Stomach (tissue), 9 donors: ENCODE results near the gene C16orf95. TPM values are rescaled to one million over a fixed set of nuclear protein-coding genes. Genes with fewer than 3 reads are reported as not detected.

Source experiments
- DNase-seq, 2 donors: peaks; one replicate each; pipeline versions ENCODE4 v3.0.0 to v3.0.0-alpha.2; 2013 to 2019
- H3K27ac ChIP-seq, 5 donors: fragments of 200-600 bp in 4 of 5; sonication (generic) in 4 of 5; one replicate each; pipeline ENCODE4 v1.5.1; 2013 to 2019; ENCODE audit warnings: mild to moderate bottlenecking in 1 of 5, moderate library complexity in 1 of 5
- H3K27me3 ChIP-seq, 3 donors: fragments of 200-600 bp; sonication (generic); one replicate each; pipeline ENCODE4 v1.5.1; 2017 to 2019; ENCODE audit warnings: mixed run types in 1 of 3
- H3K36me3 ChIP-seq, 4 donors: fragments of 200-600 bp; sonication (generic); 1 replicate in 3 of 4; 2 replicates in 1 of 4; pipeline ENCODE4 v1.5.1; 2016 to 2019
- H3K4me1 ChIP-seq, 4 donors: fragments of 200-600 bp; sonication (generic); one replicate each; pipeline ENCODE4 v1.5.1; 2016 to 2019
- H3K4me3 ChIP-seq, 4 donors: fragments of 200-600 bp; sonication (generic) in 3 of 4; one replicate each; pipeline ENCODE4 v1.5.1; 2016 to 2019; ENCODE audit warnings: mild to moderate bottlenecking in 1 of 4
- H3K9me3 ChIP-seq, 4 donors: fragments of 200-600 bp; sonication (generic); one replicate each; pipeline ENCODE4 v1.5.1; 2016 to 2019
- CTCF ChIP-seq, 7 experiments: fragments of 450-650 bp in 4 of 7; fragments of 200-600 bp in 3 of 7; sonication (generic) in 3 of 7; IDR thresholded peaks; one replicate each; pipeline ENCODE4 v1.5.1; 2016 to 2019; ENCODE audit warnings: antibody characterized with exemption in 7 of 7, control low read depth in 2 of 7, mild to moderate bottlenecking in 1 of 7
- EP300 ChIP-seq: sonication (generic); formaldehyde crosslinking; IDR thresholded peaks from one replicate; pipeline ENCODE4 v1.6.1; 2017; ENCODE audit warnings: antibody characterized with exemption
- POLR2A ChIP-seq, 4 donors: fragments of 450-650 bp; IDR thresholded peaks; one replicate each; pipeline ENCODE4 v1.6.1; 2016; ENCODE audit warnings: antibody characterized with exemption in 4 of 4, control low read depth in 2 of 4, mild to moderate bottlenecking in 1 of 4, moderate library complexity in 1 of 4
- POLR2AphosphoS5 ChIP-seq, 3 donors: sonication (generic); formaldehyde crosslinking; IDR thresholded peaks; one replicate each; pipeline ENCODE4 v1.6.1; 2016; ENCODE audit warnings: antibody characterized with exemption in 3 of 3
- WGBS, 5 donors: extraction: QIAGEN DNeasy Blood & Tissue Kit in 3 of 5; methylation state at CpG; one replicate each; pipeline versions ENCODE4 v1.1.5 to v1.1.7; 2013 to 2018; 5-methylcytosine and 5-hydroxymethylcytosine counted together
- intact Hi-C: fragments of 100-400 bp; cut with DNase I; formaldehyde crosslinking; loops from one replicate; pipeline ENCODE4 v1.15.1; 2023; ENCODE audit warnings: low total_unique reads
- polyA plus RNA-seq, 3 donors: library from polyadenylated mRNA; stranded (reverse); fragments of 200-250 nt; gene quantifications; one replicate each; pipeline ENCODE4 v1.2.3, GENCODE V29; 2013
- total RNA-seq, 5 donors: library from RNA; depleted of rRNA; stranded (reverse); fragments of >200 nt; gene quantifications; one replicate each; pipeline versions ENCODE4 v1.1.0 to v1.2.3, GENCODE V29; 2014 to 2016
- donor health status: healthy with polysubstance abuse.
- donor health status: Bipolar disorder and iron deficiency.
- donor health status: healthy.

Gene C16orf95
- total and polyA plus RNA-seq, 8 donors: 0.55 to 4.9 (median 4.3) TPM; not detected in 3

DNA sequence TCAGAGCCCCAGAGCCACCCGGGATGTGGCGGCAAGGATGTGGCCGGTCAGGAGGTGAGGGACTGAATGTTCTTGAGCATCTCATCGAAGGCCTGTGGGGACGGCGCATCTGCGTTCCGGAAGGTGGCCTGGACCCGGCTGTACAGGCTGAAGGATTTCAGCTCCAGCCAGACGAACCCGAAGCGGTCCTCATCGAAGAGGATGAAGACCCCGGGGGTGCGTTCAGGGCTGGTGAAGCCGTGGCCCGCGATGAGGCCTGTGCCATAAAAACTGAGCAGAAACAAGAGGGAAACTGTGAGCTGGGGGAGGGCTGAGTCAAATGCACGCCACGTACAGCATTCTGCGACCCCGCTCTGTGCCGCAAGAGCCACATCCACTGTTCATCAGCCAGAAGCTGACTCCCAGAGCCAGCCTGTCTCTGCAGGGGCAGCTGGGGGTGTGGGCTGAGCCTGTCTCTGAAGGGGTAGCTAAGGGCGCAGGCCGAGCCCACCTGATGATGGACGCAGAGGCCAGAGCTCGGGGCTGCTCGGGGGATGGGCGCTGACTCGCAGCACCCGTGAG lies 14.1 kb upstream of the C16orf95 start:
- H3K36me3 ChIP-seq: peaks cover 53 to 95% (median 91%) of the 10 kb centered on the region in 4 donors
- DNase-seq: no peak
- no peaks in the 10 kb centered on the region for H3K27me3 ChIP-seq
- intact Hi-C loops: no loop called here
- H3K4me3 ChIP-seq: no peak overlapping the region
- WGBS, 5 donors: 93 to 96% (median 94%) methylated on average over 27 to 31 of the region's 31 CpGs
- no peak for TF ChIP-seq CTCF (IDR thresholded peaks at IDR 0.05)
- TF ChIP-seq EP300: no peak
- no peak for TF ChIP-seq POLR2AphosphoS5 (IDR thresholded peaks at IDR 0.05)
- no peak for TF ChIP-seq POLR2A (IDR thresholded peaks at IDR 0.05)
- H3K9me3 ChIP-seq: no peaks in the 10 kb centered on the region
- H3K27ac ChIP-seq: peak overlapping the region in 1 of 5 donors; percentile 49
- H3K4me1 ChIP-seq: peaks cover 0 to 14% (median 7%) of the 10 kb centered on the region in 4 donors

- Histone ChIP-seq H3K4me1 (peaks cover 0 to 14% (median 7%) of the 10 kb centered on the region in 4 donors), H3K27ac (no peak overlapping the region), H3K27me3 (no peaks in the 10 kb centered on the region), H3K9me3 (no peaks in the 10 kb centered on the region), H3K36me3 (peaks cover 48 to 89% (median 84%) of the 10 kb centered on the region in 4 donors), H3K4me3 (no peak overlapping the region)
- 84 to 96% (median 89%) methylated on average over 14 to 15 of the region's 15 CpGs for WGBS, 5 donors
- TF ChIP-seq POLR2AphosphoS5 (IDR thresholded peaks at IDR 0.05): no peak
- no peak for TF ChIP-seq CTCF (IDR thresholded peaks at IDR 0.05)
- TF ChIP-seq EP300: no peak
- no peak for TF ChIP-seq POLR2A (IDR thresholded peaks at IDR 0.05)
- intact Hi-C loops: no loop called here
- no peak for DNase-seq
Observed at GRCh38 chr16:87330646-87331045, 13.5 kb upstream of the C16orf95 start.

DNA sequence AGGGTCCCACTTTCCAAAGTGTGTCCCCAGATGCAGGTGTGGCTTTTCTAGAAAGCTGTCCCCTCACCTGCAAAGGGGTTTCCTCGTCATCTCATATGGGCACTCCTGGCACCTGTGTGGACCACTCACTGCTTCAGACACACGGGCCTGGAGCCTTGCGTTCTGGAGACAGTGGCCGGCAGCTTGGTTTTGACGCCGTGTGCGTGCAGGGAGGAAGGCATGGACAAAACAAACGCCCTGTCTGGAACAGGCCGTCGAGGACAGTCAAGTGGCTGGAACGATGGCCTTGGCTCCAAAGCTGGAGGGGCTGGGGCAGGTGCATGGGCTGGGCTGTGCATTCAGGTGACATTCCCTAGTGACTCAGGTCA lies 13.0 kb upstream of the C16orf95 start:
- Histone ChIP-seq H3K4me1 (peaks cover 0 to 17% (median 9%) of the 10 kb centered on the region in 4 donors), H3K27me3 (no peaks in the 10 kb centered on the region), H3K27ac (no peak overlapping the region), H3K36me3 (peaks cover 45 to 85% (median 80%) of the 10 kb centered on the region in 4 donors), H3K4me3 (no peak overlapping the region), H3K9me3 (no peaks in the 10 kb centered on the region)
- intact Hi-C loops: no loop called here
- DNase-seq: no peak
- no peak for TF ChIP-seq EP300
- WGBS, 5 donors: 91 to 96% (median 91%) methylated on average over 11 of the region's 11 CpGs

GRCh38 chr16:87329436-87330256 lies 12.5 kb upstream of the C16orf95 start:
- Histone ChIP-seq H3K27me3 (no peaks in the 10 kb centered on the region), H3K27ac (peak overlapping the region in 1 of 5 donors; percentile 1), H3K36me3 (peaks cover 39 to 79% (median 74%) of the 10 kb centered on the region in 4 donors), H3K4me1 (peaks cover 0 to 23% (median 15%) of the 10 kb centered on the region in 4 donors), H3K9me3 (no peaks in the 10 kb centered on the region), H3K4me3 (no peak overlapping the region)
- 91 to 95% (median 92%) methylated on average over 18 to 20 of the region's 20 CpGs for WGBS, 5 donors
- intact Hi-C loops: no loop called here
- DNase-seq: no peak
- no peak for TF ChIP-seq EP300
- TF ChIP-seq POLR2AphosphoS5 (IDR thresholded peaks at IDR 0.05): no peak
- no peak for TF ChIP-seq POLR2A (IDR thresholded peaks at IDR 0.05)
- TF ChIP-seq CTCF (IDR thresholded peaks at IDR 0.05): no peak
